HG02884 (cell line): ENCODE data around the gene POU2F1.

Experiments
- ATAC-seq: cut with Tn5 transposase; IDR thresholded peaks from one replicate; pipeline ENCODE4 v1.9.1; 2021; ENCODE audit warnings: mild to moderate bottlenecking, moderate library complexity; ENCODE audit not compliant: unreplicated experiment

POU2F1 gene

DNA sequence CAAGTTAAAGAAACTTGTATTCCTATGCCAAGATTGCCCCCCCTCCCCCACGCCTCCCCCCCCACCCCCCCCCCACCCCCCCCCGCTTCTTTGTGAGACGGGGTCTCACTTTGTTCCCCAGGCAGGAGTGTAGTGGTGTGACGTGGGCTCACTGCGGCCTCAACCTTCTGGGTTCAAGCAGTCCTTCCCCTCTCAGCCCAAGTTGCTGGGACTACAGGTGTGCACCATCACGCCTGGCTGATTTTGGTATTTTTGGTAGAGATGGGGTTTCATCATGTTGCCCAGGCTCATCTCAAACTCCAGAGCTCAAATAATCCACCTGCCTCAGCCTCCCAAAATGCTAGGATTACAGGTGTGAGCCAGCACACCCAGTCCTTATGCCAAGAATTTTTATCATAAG lies 136.6 kb downstream of the POU2F1 start:
- no peak for ATAC-seq

DNA sequence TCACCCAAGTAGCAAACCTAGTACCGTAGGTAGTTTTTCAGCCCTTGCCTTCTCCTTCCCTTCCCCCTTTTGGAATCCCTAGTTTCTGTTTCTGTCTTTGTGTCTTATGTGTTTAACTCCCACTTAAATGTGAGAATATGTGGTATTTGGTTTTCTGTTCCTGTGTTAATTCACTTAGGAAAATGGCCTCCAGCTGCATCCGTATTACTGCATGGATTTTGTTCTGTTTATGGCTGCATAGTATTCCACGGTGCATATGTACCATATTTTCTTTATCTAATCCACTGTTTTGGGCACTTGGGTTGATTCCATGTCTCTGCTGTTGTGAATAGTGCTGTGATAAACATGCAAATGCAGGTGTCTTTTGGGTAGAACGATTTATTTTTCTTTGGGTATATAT lies 138.6 kb downstream of the POU2F1 start:
- no peak for ATAC-seq

DNA sequence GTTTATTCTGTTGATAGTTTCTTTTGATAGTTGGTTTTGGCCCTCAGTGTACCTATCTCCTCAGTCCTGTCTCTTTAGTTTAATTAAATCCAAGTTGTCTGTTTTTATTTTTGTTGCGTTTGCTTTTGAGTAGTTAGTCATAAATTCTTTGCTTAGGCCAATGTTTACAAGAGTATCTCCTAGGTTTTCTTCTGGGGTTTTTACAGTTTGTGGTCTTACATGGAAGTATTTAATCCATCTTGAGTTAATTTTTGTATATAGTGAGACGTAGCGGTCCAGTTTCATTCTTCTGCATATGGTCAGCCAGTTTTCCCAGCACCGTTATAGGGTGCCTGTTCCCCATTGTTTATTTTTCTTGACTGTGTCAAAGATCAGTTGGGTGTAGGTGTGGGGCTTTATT lies 139.4 kb downstream of the POU2F1 start:
- no peak for ATAC-seq

DNA sequence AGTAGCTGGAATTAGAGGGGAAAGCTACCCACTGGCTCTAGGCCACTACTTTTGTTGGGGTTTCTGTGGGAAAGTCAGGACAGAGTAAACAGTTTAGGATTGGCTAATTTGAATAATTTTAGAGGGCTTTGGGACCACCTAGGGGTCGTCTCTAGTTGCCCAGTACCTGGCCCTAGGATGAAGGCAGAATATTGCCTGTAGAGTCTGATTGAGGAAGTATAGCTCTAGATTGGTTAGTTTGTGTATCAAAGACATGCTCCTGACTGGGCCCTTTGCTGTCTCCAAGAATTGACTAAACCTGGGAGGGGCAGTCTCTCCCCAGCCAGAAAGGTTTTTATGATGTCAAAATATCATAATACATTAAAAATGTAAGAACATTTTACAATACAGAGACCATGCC lies 142.0 kb downstream of the POU2F1 start:
- no peak for ATAC-seq

DNA sequence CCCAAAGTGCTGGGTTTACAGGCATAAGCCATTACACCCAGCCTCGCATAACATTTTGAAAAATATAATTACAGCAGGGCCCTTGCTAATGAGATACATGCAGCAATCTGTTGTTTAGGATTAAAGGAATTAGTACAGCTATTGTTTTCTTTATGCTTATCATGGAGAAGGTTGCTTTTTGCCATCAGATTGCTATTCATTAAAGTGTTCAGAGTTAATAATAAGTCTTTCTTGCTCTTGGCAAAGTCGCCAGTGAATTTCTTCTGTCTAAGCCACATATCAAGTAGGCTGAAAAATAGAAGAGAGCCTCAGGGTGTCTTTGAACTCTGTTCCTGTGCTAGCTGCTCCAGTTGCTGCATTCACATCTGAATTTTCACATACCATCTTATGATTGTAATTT lies 144.1 kb downstream of the POU2F1 start:
- ATAC-seq, result no peak

DNA sequence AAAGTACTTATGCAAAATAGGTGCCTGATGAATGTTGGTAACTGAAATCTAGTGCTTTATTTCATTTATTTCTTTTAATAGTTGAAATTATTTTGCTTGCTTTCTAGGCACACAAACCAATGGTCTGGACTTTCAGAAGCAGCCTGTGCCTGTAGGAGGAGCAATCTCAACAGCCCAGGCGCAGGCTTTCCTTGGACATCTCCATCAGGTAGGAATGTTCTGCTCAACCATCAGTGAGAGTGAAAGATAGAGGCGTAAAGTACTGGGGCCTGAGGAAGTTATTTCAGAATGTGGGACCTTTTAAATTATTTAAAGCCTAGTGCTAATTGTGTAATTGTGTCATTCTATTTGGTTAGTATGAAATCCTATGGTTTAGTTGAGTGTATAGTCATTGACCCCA lies 144.7 kb downstream of the POU2F1 start:
- ATAC-seq, result no peak

DNA sequence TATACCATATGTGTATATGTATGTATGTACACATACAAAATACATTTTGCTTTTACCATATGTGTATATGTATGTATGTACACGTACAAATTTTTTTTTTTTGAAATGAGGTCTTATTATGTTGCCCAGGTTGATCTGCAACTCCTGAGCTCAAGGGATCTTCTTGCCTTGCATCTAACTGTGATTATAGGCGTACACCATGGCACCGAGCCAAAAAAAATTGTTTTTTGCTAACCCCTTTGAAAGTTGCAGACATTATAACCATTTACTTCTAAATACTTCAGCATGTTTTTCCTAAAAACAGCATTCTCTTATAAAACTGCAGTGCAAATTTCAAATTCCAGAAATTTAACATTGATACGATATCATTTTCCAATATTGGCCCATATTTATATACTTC lies 147.0 kb downstream of the POU2F1 start:
- no peak for ATAC-seq

DNA sequence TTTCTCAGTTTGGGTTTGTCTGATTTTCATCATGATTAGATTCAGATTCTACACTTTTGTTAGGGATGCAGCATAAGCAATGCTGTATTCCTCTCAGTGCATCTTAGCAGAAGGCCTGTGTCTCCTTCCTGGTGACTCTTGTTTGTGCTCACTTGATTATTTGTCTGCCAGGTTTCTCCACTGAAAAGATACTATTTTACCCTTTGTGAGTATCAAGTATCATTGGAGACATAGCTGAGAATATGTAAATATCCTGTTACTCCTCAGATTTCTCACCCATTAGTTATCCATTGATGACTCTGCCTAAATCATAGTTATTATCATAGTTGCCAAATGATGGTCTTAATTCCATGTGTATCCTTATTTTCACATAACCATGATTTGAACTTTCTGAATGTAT lies 148.5 kb downstream of the POU2F1 start:
- ATAC-seq, result no peak

DNA sequence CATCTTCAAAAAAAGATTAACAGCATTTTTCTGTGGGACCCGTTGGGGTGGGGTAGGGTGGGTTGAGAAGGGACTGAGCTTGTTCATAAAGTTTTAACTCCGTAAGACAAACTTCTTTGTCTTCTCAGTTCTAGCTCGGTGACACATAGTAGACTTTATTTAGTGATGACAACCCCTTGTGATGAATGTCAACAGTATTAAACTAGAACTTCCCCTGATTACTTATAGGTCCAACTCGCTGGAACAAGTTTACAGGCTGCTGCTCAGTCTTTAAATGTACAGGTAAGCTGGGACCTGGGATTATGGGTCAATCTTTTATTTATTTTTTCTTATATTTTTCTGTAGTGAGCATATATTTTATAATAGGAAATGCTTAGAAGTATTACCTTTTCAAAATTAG lies 149.2 kb downstream of the POU2F1 start:
- no peak for ATAC-seq

DNA sequence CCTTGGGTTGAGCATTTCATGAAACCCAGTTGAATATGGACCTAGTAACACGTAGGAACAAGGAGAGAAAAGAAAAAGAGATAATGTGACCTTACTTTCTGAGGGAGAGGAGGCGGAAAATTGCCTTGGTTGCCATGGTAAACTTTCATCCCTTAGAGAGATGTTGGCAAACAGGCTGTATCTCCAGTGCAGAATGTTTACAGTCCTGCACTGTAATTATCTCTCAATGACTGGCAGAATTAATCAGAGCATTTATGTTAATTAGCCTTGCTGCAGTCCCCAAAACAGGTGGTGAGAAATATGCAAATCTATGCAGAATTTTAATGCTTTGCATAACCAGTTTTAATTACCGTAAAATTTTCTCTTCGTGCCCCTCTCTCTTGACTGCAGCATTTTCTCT lies 150.3 kb downstream of the POU2F1 start:
- ATAC-seq, result no peak

DNA sequence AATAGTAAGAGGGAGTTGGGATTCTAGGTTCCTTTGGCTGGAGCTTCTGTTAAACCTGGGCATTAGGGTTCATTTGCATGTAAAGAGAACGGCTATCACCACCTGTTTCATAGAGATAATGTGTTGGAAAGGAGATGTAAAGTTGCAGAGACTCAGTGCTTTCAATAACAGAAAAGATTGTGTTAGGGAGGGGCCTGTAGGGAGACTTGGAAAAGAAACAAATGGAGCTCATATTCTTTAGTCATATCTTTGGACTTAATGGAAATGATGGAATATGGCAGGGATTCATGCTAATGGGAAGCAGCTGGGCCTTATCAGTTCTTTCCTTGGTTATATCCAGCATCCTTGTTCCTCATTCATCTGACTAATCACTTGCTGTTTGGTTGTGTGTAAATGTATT lies 152.7 kb downstream of the POU2F1 start:
- ATAC-seq, result no peak

DNA sequence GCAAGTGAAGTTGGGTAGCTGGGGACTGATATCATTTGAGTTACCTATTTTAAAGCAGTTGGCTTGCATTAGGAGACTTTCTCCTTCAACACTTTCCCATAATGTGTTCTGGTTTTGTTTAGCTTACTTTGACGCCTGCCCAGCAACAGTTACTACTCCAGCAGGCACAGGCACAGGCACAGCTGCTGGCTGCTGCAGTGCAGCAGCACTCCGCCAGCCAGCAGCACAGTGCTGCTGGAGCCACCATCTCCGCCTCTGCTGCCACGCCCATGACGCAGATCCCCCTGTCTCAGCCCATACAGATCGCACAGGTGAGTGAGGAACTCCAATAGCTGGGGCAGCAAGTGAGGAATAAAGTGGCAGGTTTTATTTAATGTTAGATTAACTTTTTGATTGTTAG lies 153.3 kb downstream of the POU2F1 start:
- ATAC-seq, result no peak

DNA sequence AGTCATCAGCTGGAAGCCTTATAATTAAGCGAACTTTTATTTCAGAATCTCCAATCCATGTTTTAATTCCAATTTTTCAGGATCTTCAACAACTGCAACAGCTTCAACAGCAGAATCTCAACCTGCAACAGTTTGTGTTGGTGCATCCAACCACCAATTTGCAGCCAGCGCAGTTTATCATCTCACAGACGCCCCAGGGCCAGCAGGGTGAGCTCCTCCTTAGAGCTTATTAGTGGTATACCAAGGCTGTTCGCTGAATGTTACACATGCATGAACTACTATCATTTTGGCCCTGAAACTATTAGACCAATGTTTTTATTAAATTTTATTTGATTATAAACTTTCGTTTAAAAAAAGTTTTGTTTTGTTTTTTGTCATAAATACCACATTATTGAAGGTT lies 155.3 kb downstream of the POU2F1 start:
- no peak for ATAC-seq

DNA sequence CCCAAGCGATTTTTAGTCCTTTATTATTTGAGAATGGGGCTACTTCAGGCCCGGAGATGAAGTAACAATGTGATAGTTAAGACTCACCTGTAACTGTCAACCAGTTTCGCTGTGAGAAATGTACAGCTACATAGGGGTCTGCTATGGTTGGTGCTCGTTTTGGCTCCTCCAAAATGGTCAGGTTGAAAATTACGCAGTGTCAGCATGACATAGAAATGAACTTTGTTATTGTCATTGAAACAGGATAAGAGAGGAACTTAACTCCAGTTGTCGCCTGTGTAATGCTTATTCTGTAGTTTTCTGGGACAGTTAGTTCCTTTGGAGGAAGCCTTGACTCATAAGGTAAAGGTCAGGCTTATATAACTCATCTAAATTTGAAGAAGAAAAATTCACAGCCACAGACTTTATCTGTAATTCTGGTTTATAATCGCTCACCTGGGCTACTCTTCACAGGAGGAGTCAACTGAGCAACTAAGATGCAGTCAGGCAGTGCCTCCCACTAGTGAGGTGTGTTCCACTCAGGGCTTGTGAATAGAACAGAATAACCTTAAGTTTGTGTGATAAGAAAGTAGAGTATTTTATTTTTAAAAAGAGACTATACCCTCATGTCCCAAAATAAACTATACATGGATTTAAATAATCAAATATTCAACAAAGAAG lies 166.7 kb downstream of the POU2F1 start:
- ATAC-seq, result no peak

DNA sequence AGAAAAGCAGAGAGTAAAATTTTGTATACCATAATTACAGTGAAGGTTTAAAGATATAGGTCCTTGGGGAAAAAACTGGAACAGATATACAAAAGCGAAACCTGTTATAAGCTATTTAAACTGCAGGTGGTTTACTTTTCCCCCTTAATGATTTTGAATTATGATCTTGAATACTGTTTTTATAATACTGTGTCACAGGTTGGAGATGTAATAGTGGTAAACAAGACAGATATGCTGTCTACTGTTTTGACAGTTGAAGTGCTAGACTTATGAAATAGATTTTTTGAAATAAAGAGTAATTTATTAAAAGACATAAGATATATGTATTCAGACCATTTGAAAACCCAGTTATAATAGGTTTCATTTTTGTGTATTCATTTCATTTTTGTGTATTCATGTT lies 168.3 kb downstream of the POU2F1 start:
- no peak for ATAC-seq

DNA sequence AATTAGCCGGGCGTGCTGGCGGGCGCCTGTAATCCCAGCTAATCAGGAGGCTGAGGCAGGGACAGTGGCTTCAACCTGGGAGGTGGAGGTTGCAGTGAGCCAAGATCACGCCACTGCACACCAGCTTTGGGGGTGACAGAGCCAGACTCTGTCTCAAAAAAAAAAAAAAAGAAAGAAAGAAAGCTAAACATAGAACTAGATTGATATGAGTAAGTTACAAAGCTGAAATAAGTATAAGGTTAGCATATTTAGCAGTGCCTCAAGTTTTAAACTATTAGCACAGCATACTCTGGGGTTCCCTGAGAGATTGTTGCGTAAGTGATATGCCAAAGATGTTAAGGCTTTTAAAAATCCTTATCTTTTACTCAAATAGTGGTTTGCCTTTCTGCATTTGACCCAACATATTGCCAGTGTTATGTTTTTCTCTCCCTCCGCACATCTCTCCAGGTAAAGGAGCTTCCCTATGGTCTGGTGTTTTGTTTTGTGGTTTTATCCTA lies 171.6 kb downstream of the POU2F1 start:
- ATAC-seq, result no peak

DNA sequence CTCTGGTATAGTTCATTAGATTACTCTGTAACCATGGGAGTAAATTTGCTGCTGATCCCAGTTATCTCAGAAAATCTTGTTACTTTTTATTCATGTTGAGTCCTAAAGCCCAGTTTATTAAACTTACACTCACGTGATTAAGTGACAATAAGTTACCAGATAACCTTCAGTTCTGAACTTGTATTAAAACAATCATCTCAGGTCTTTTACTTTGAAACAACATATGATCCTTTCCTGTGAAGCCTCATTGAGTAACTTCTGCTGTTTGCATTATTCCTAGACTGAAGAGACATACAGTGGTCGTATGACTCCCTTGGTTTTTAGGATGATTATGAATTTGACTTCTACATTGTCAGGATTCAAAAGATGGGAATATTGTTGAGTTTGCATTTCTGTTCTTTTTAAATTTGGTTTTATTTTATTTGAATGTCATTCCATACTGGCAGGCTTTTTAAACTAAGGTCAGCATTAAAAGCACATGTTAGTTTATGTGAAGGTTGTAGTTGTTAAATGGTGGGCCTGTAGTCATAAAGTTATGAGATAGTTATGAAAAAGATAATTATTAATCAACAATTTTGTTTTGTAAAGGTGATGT lies 179.8 kb downstream of the POU2F1 start:
- no peak for ATAC-seq

DNA sequence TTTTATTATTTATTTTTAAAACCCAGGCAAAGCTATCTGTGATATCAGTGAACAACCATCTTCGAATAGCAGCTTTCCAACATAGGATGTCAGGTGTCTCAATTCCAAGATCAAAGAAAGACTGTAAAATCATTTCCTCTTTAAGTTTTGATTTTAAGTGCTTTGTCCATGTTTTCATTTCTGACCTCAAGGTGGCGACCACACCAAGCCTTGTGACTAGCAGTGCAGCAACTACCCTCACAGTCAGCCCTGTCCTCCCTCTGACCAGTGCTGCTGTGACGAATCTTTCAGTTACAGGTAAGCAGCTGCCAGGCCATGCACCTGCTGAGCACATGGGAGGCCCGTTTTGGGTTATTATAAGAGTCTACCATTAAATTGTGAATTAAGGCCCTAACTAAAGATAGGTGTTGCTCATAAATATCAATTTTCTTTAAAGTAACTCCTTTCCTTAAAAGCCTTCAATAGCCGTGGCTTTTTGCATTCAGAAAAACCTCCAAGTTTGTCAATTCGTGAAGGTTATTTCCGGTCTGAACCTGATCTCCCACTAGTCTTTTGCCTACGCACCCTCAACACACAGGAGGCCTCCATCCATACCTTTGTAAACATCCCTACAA lies 180.7 kb downstream of the POU2F1 start:
- no peak for ATAC-seq

DNA sequence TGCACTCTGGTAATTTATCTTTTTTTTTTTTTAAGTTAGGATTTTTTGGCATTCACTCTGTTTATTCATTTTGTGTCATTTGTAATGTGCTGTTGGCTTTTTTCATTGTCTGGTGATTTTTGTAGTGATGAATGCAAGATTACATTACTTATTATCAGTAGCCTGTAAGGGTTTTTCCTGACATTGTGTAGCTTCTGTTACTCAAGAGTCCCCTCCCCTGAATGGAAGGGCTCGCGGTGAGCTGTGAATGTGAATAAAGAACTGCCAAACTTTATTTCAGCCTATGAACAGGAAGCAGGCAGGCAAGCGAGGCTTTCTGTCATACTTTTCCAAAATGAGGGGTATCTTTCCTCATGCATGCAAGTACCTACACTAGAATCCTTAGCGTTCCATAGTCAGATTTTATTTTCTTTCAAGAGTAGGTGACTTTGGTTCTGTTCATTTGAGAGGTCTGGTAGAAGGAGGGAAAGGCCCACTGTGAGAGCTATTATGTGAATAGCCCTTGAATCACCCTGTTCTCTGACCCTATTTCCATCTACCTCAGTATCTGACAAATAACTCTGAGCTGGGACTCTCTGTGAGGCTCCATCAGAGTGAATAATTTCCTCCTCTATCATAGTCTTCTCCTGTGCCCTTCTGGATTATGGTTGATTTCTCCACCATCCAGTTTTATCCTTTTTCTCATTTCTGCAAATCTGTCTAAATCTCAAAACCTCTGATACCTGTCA lies 183.6 kb downstream of the POU2F1 start:
- ATAC-seq, result no peak

DNA sequence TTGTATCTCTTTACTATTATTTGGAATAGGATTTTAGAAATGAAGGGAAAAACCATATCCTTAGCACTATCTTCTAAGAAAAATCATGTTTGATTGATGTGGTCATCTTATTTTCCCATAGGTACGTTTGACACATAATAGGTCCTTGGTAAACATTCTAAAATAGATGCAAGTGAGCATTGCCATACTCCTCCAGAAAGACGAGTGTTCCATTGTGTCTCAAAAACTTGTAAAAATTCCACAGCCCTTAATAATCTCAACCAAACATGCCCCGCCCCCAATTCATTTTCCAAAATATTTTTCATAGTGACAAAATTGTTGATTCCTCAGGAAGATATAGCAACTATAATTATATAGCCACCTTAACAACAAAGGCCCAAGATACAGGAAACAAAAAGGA lies 184.2 kb downstream of the POU2F1 start:
- ATAC-seq, result no peak

DNA sequence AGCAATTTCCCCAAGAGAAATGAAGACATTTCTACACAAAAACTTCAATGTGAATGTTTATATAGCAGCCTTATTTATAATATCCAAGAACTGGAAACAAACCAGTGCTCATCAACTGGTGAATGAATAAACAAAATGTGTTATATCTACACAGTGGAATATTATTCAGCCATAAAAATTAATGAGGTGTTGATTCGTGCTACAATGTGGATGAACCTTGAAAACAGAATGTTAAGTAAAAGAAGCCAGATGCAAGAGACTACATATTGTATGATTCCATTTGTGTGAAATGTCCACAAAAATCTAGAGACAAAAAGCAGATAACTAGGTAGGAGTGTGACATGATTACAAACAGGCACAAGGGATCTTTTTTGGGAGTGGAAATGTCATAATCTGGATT lies 187.7 kb downstream of the POU2F1 start:
- ATAC-seq, result no peak

DNA sequence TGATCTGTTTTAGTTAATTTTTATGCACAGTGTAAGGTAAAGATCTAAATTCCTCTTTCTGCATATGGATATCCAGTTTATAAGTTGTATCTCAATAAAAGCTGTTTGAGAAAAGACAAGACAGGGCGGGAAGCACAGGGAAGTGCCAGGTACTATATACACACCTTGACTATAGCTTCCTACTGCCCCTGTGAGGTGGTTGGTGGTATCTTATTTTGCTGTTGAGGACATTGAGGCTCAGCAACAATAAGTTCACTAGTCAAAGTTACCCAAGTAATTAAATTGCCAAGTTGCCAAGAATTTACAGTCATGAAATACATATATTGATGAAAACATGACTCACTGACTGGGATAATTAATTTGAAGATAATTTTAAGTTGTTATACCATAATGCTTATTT lies 188.5 kb downstream of the POU2F1 start:
- no peak for ATAC-seq
